Neural cell (in vitro differentiated cells): ENCODE measurements around the gene HCST. TPM values are rescaled to one million over a fixed set of nuclear protein-coding genes. Genes with fewer than 3 reads are reported as not detected.

Source experiments
- H2AFZ ChIP-seq: fragments of 200-600, 300-800 bp; sonication (generic), shearing (Covaris generic); 2 replicates; pipeline ENCODE4 v1.6.0; 2014; ENCODE audit warnings: low read depth, mild to moderate bottlenecking, antibody characterized with exemption, low read length, moderate library complexity
- H3F3A ChIP-seq: fragments of 200-600 bp; shearing (Covaris generic); 2 replicates; pipeline ENCODE4 v1.6.1; 2016; ENCODE audit warnings: mild to moderate bottlenecking, moderate library complexity, mixed read lengths, antibody characterized with exemption, low read length; ENCODE audit not compliant: insufficient read depth, poor library complexity, severe bottlenecking
- H3K27ac ChIP-seq: fragments of 200-600, 300-800 bp; sonication (generic), shearing (Covaris generic); 2 replicates; pipeline ENCODE4 v1.5.1; 2014; ENCODE audit warnings: mild to moderate bottlenecking, low read length, moderate library complexity
- H3K27me3 ChIP-seq: fragments of 300-800, 200-600 bp; sonication (generic), shearing (Covaris generic); 2 replicates; pipeline ENCODE4 v1.6.0; 2014; ENCODE audit warnings: mild to moderate bottlenecking, low read depth, low read length, moderate library complexity; ENCODE audit not compliant: insufficient read depth
- H3K36me3 ChIP-seq: fragments of 300-800, 200-600 bp; sonication (generic), shearing (Covaris generic); 2 replicates; pipeline ENCODE4 v1.5.1; 2014; ENCODE audit warnings: mild to moderate bottlenecking, antibody characterized with exemption, low read length, moderate library complexity; ENCODE audit not compliant: insufficient read depth
- H3K4me2 ChIP-seq: fragments of 300-800, 200-600 bp; sonication (generic), shearing (Covaris generic); 2 replicates; pipeline ENCODE4 v1.6.0; 2014; ENCODE audit warnings: mild to moderate bottlenecking, low read length
- H3K4me3 ChIP-seq: fragments of 300-800, 200-600 bp; sonication (generic), shearing (Covaris generic); 2 replicates; pipeline ENCODE4 v1.5.1; 2014; ENCODE audit warnings: mild to moderate bottlenecking, low read length, moderate library complexity
- H3K79me2 ChIP-seq: fragments of 200-600 bp; shearing (Covaris generic); replicated peaks from 2 replicates; pipeline ENCODE4 v1.6.0; 2014; ENCODE audit warnings: mild to moderate bottlenecking, low read length, moderate library complexity; ENCODE audit not compliant: insufficient read depth
- H3K9ac ChIP-seq: fragments of 300-800, 200-600 bp; sonication (generic), shearing (Covaris generic); 2 replicates; pipeline ENCODE4 v1.6.1; 2016; ENCODE audit warnings: mild to moderate bottlenecking, low read length, mixed read lengths
- H3K9me2 ChIP-seq: fragments of 200-600 bp; shearing (Covaris generic); 2 replicates; pipeline ENCODE4 v1.6.1; 2016; ENCODE audit warnings: mild to moderate bottlenecking, low read length, mixed read lengths; ENCODE audit not compliant: insufficient read depth
- H3K9me3 ChIP-seq: fragments of 200-600, 300-800 bp; sonication (generic), shearing (Covaris generic); 2 replicates; pipeline ENCODE4 v1.6.1; 2016; ENCODE audit warnings: mild to moderate bottlenecking, mixed run types, low read length, moderate library complexity, mixed read lengths
- H4K20me1 ChIP-seq: fragments of 200-600 bp; shearing (Covaris generic); 2 replicates; pipeline ENCODE4 v1.6.1; 2016; ENCODE audit warnings: mild to moderate bottlenecking, mixed run types; ENCODE audit not compliant: insufficient read depth
- EP300 ChIP-seq: fragments of 450-650 bp; conservative IDR thresholded peaks from 2 replicates; pipeline ENCODE4 v1.6.1; 2014; ENCODE audit warnings: antibody characterized with exemption, mild to moderate bottlenecking, moderate library complexity; ENCODE audit not compliant: poor library complexity, severe bottlenecking
- EZH2 ChIP-seq: fragments of 200-600, 300-800 bp; shearing (Covaris generic), sonication (generic); IDR thresholded peaks from 2 replicates; pipeline ENCODE4 v1.6.1; 2014; ENCODE audit warnings: antibody characterized with exemption, low read length, borderline replicate concordance, mild to moderate bottlenecking; ENCODE audit not compliant: insufficient read depth, poor library complexity, severe bottlenecking
- MXI1 ChIP-seq: fragments of 450-650 bp; conservative IDR thresholded peaks from 2 replicates; pipeline ENCODE4 v1.6.1; 2014; ENCODE audit warnings: antibody characterized with exemption, mild to moderate bottlenecking; ENCODE audit not compliant: poor library complexity, severe bottlenecking
- POLR2AphosphoS5 ChIP-seq: IDR thresholded peaks from 2 replicates; pipeline ENCODE4 v1.6.1; 2012
- RAD21 ChIP-seq: fragments of 450-650 bp; conservative IDR thresholded peaks from 2 replicates; pipeline ENCODE4 v1.6.1; 2014; ENCODE audit warnings: antibody characterized with exemption, mild to moderate bottlenecking, moderate library complexity
- SMC3 ChIP-seq: fragments of 450-650 bp; conservative IDR thresholded peaks from 2 replicates; pipeline ENCODE4 v1.6.1; 2014; ENCODE audit warnings: antibody characterized with exemption, mild to moderate bottlenecking, moderate library complexity; ENCODE audit not compliant: poor library complexity
- TAF1 ChIP-seq: IDR thresholded peaks from 2 replicates; pipeline ENCODE4 v1.6.1; 2012; ENCODE audit warnings: low read depth
- polyA plus RNA-seq: library from polyadenylated mRNA; depleted of rRNA; stranded (reverse); fragments of >200 nt; gene quantifications from 2 replicates; pipeline ENCODE4 v1.2.3, GENCODE V29; 2014
- TF ChIP-seq, protein P1 (sequence below): IDR thresholded peaks from 2 replicates; pipeline ENCODE4 v1.6.1; 2012; ENCODE audit warnings: borderline replicate concordance
- TF ChIP-seq, protein P2 (sequence below): fragments of 450-650 bp; IDR thresholded peaks from 2 replicates; pipeline ENCODE4 v1.5.1; 2014; ENCODE audit warnings: antibody characterized with exemption, mild to moderate bottlenecking, moderate library complexity; ENCODE audit not compliant: poor library complexity, severe bottlenecking

HCST gene
- polyA plus RNA-seq, 1 donor from 2014 or later = not detected

DNA sequence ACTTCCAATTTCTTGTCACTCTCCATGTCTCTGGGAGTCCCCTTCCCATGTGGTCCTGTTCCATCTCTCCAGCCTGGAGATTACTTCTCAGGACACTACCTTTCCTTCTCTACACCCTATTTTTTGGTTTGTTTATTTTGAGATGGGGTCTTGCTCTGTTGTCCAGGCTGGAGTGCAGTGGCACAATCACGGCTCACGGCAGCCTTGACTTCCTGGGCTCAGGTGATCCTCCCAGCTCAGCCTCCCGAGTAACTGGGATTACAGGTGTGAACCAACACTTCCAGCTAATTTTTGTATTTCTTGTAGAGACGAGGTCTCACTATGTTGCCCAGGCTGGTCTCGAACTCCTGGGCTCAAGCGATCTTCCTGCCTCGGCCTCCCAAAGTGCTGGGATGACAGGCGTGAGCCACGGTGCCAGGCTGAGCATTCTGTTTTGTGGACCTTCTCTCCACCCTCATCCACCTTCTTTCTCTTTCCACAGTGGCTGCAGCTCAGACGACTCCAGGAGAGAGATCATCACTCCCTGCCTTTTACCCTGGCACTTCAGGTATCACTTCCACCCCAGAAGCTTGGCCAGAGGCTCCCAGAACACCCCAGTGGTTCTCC is 644 bp downstream of the HCST start:
- H3K36me3 ChIP-seq = no peaks in the 10 kb centered on the region
- no peak overlapping the region for H3K9ac ChIP-seq
- no peak overlapping the region for H2AFZ ChIP-seq
- no peaks in the 10 kb centered on the region for H4K20me1 ChIP-seq
- peaks cover 3% of the 10 kb centered on the region for H3K79me2 ChIP-seq
- H3K9me3 ChIP-seq = no peaks in the 10 kb centered on the region
- TF ChIP-seq TAF1 (no peak), MXI1 (no peak), POLR2AphosphoS5 (no peak), EZH2 (no peak), RAD21 (no peak), SMC3 (no peak), EP300 (no peak)
- TF ChIP-seq, protein P1, sequence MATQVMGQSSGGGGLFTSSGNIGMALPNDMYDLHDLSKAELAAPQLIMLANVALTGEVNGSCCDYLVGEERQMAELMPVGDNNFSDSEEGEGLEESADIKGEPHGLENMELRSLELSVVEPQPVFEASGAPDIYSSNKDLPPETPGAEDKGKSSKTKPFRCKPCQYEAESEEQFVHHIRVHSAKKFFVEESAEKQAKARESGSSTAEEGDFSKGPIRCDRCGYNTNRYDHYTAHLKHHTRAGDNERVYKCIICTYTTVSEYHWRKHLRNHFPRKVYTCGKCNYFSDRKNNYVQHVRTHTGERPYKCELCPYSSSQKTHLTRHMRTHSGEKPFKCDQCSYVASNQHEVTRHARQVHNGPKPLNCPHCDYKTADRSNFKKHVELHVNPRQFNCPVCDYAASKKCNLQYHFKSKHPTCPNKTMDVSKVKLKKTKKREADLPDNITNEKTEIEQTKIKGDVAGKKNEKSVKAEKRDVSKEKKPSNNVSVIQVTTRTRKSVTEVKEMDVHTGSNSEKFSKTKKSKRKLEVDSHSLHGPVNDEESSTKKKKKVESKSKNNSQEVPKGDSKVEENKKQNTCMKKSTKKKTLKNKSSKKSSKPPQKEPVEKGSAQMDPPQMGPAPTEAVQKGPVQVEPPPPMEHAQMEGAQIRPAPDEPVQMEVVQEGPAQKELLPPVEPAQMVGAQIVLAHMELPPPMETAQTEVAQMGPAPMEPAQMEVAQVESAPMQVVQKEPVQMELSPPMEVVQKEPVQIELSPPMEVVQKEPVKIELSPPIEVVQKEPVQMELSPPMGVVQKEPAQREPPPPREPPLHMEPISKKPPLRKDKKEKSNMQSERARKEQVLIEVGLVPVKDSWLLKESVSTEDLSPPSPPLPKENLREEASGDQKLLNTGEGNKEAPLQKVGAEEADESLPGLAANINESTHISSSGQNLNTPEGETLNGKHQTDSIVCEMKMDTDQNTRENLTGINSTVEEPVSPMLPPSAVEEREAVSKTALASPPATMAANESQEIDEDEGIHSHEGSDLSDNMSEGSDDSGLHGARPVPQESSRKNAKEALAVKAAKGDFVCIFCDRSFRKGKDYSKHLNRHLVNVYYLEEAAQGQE = no peak
- TF ChIP-seq, protein P2, sequence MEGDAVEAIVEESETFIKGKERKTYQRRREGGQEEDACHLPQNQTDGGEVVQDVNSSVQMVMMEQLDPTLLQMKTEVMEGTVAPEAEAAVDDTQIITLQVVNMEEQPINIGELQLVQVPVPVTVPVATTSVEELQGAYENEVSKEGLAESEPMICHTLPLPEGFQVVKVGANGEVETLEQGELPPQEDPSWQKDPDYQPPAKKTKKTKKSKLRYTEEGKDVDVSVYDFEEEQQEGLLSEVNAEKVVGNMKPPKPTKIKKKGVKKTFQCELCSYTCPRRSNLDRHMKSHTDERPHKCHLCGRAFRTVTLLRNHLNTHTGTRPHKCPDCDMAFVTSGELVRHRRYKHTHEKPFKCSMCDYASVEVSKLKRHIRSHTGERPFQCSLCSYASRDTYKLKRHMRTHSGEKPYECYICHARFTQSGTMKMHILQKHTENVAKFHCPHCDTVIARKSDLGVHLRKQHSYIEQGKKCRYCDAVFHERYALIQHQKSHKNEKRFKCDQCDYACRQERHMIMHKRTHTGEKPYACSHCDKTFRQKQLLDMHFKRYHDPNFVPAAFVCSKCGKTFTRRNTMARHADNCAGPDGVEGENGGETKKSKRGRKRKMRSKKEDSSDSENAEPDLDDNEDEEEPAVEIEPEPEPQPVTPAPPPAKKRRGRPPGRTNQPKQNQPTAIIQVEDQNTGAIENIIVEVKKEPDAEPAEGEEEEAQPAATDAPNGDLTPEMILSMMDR = no peak
- H3F3A ChIP-seq = no peaks in the 10 kb centered on the region
- no peak overlapping the region for H3K27ac ChIP-seq
- H3K27me3 ChIP-seq = peaks cover 10% of the 10 kb centered on the region
- H3K9me2 ChIP-seq = no peaks in the 10 kb centered on the region
- H3K4me3 ChIP-seq = no peak overlapping the region
- no peak overlapping the region for H3K4me2 ChIP-seq

DNA sequence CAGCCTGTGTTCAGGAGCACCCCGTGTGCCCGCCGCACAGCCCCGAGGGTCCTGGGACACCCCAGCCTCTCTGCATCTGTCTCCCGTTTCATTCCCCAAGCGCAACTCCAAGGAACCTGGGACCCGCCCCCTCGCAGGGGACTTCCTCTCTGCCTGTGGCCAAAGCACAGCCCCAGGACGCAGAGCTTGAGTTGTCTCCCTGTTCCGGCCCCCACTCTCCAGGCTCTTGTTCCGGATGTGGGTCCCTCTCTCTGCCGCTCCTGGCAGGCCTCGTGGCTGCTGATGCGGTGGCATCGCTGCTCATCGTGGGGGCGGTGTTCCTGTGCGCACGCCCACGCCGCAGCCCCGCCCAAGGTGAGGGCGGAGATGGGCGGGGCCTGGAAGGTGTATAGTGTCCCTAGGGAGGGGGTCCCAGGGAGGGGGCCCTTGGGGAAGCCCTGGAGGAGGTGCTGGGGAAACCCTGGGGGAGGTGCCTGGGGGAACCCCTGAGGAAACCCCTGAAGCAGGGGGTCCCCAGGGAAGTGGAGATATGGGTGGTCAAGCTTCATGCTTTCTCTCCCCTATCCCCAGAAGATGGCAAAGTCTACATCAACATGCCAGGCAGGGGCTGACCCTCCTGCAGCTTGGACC is 1.3 kb downstream of the HCST start:
- H2AFZ ChIP-seq = no peak overlapping the region
- no peaks in the 10 kb centered on the region for H3K9me2 ChIP-seq
- H3K9me3 ChIP-seq = no peaks in the 10 kb centered on the region
- H3K4me3 ChIP-seq = no peak overlapping the region
- no peak overlapping the region for H3K4me2 ChIP-seq
- H3K79me2 ChIP-seq = peaks cover 2% of the 10 kb centered on the region
- H3K27ac ChIP-seq = no peak overlapping the region
- TF ChIP-seq, protein P1 = no peak
- TF ChIP-seq MXI1 (no peak), SMC3 (no peak), TAF1 (no peak), EZH2 (no peak), RAD21 (no peak), POLR2AphosphoS5 (no peak), EP300 (no peak)
- TF ChIP-seq, protein P2 = no peak
- H3F3A ChIP-seq = no peaks in the 10 kb centered on the region
- H4K20me1 ChIP-seq = no peaks in the 10 kb centered on the region
- H3K9ac ChIP-seq = no peak overlapping the region
- H3K27me3 ChIP-seq = peaks cover 10% of the 10 kb centered on the region
- no peaks in the 10 kb centered on the region for H3K36me3 ChIP-seq
